Astrocyte (in vitro differentiated cells and primary cell): ENCODE data around the gene TOM1L1. TPM values are rescaled to one million over a fixed set of nuclear protein-coding genes. Genes with fewer than 3 reads are reported as not detected.

Source experiments
- DNase-seq: peaks from one replicate; pipeline ENCODE4 v3.0.0-alpha.2; 2010; ENCODE audit warnings: low read depth
- FAIRE-seq: peaks from 2 replicates; lab custom pipeline; 2011; peaks lifted over from hg19 to GRCh38; lab: Jason Lieb, UNC
- H2AFZ ChIP-seq: 2 replicates; pipeline ENCODE4 v1.6.0; 2012; ENCODE audit warnings: low read depth, low read length, inconsistent platforms
- H3K27ac ChIP-seq: 2 replicates; pipeline ENCODE4 v1.5.1; 2011; ENCODE audit warnings: low read depth, low read length, inconsistent platforms
- H3K27me3 ChIP-seq: 2 replicates; pipeline ENCODE4 v1.6.0; 2011; ENCODE audit warnings: low read length, inconsistent platforms; ENCODE audit not compliant: insufficient read depth
- H3K36me3 ChIP-seq: 2 replicates; pipeline ENCODE4 v1.5.1; 2011; ENCODE audit warnings: low read length, inconsistent platforms; ENCODE audit not compliant: insufficient read depth
- H3K4me1 ChIP-seq: 2 replicates; pipeline ENCODE4 v1.5.1; 2011; ENCODE audit warnings: low read length, inconsistent platforms; ENCODE audit not compliant: insufficient read depth
- H3K4me2 ChIP-seq: 2 replicates; pipeline ENCODE4 v1.6.0; 2012; ENCODE audit warnings: low read length, inconsistent platforms
- H3K4me3 ChIP-seq: 2 replicates; pipeline ENCODE4 v1.5.1; 2011; ENCODE audit warnings: low read depth, mild to moderate bottlenecking, low read length, inconsistent platforms; ENCODE audit not compliant: insufficient read depth
- H3K79me2 ChIP-seq: 2 replicates; pipeline ENCODE4 v1.6.0; 2012; ENCODE audit warnings: mild to moderate bottlenecking, low read length, inconsistent platforms; ENCODE audit not compliant: insufficient read depth
- H3K9ac ChIP-seq: 2 replicates; pipeline ENCODE4 v1.6.0; 2012; ENCODE audit warnings: mild to moderate bottlenecking, low read length, inconsistent platforms
- H3K9me3 ChIP-seq: 2 replicates; pipeline ENCODE4 v1.5.1; 2012; ENCODE audit warnings: low read depth, mild to moderate bottlenecking, low read length, inconsistent platforms; ENCODE audit not compliant: insufficient read depth
- H4K20me1 ChIP-seq: 2 replicates; pipeline ENCODE4 v1.6.0; 2012; ENCODE audit warnings: low read length, inconsistent platforms; ENCODE audit not compliant: insufficient read depth
- H3K27ac Mint-ChIP-seq: one replicate; pipeline ENCODE4 v1.8.0; 2021; ENCODE audit warnings: mild to moderate bottlenecking, mixed read lengths; ENCODE audit not compliant: unreplicated experiment
- H3K27me3 Mint-ChIP-seq: one replicate; pipeline ENCODE4 v1.8.0; 2021; ENCODE audit warnings: low read depth, mixed read lengths; ENCODE audit not compliant: unreplicated experiment
- H3K36me3 Mint-ChIP-seq: one replicate; pipeline ENCODE4 v1.8.0; 2021; ENCODE audit warnings: low read depth, mixed read lengths; ENCODE audit not compliant: unreplicated experiment
- H3K4me1 Mint-ChIP-seq: one replicate; pipeline ENCODE4 v1.8.0; 2021; ENCODE audit warnings: low read depth, mixed read lengths; ENCODE audit not compliant: unreplicated experiment
- H3K4me3 Mint-ChIP-seq: one replicate; pipeline ENCODE4 v1.8.0; 2021; ENCODE audit warnings: mild to moderate bottlenecking, moderate library complexity, mixed read lengths; ENCODE audit not compliant: unreplicated experiment
- H3K9me3 Mint-ChIP-seq: one replicate; pipeline ENCODE4 v1.8.0; 2021; ENCODE audit warnings: mild to moderate bottlenecking, mixed read lengths; ENCODE audit not compliant: unreplicated experiment
- EZH2 ChIP-seq: IDR thresholded peaks from 2 replicates; pipeline ENCODE4 v1.6.1; 2012; ENCODE audit warnings: mild to moderate bottlenecking, low read length, inconsistent platforms; ENCODE audit not compliant: insufficient read depth
- total RNA-seq: library from RNA; stranded (reverse); gene quantifications from 2 replicates; pipeline ENCODE4 v1.2.1, GENCODE V29; 2021
- TF ChIP-seq, protein P1 (sequence below): IDR thresholded peaks from 2 replicates; pipeline ENCODE4 v1.5.1; 2011; ENCODE audit warnings: low read depth, mild to moderate bottlenecking, inconsistent platforms, low read length, moderate library complexity; ENCODE audit not compliant: insufficient read depth

TOM1L1 gene
- total RNA-seq, 1 donor from 2014 or later, result 27.1 TPM

GRCh38 chr17:55004484-55004883, 103.8 kb downstream of the TOM1L1 start:
- H4K20me1 ChIP-seq, result no peaks in the 10 kb centered on the region
- H3K4me3 ChIP-seq, result no peak overlapping the region
- H3K4me1 ChIP-seq, result no peaks in the 10 kb centered on the region
- Mint-ChIP-seq H3K36me3 (peaks cover 1% of the 10 kb centered on the region), H3K9me3 (no peaks in the 10 kb centered on the region), H3K27ac (no peak overlapping the region), H3K27me3 (no peaks in the 10 kb centered on the region), H3K4me1 (no peaks in the 10 kb centered on the region), H3K4me3 (no peak overlapping the region)
- FAIRE-seq (no peak), DNase-seq (no peak)
- H3K79me2 ChIP-seq, result no peaks in the 10 kb centered on the region
- TF ChIP-seq, protein P1, sequence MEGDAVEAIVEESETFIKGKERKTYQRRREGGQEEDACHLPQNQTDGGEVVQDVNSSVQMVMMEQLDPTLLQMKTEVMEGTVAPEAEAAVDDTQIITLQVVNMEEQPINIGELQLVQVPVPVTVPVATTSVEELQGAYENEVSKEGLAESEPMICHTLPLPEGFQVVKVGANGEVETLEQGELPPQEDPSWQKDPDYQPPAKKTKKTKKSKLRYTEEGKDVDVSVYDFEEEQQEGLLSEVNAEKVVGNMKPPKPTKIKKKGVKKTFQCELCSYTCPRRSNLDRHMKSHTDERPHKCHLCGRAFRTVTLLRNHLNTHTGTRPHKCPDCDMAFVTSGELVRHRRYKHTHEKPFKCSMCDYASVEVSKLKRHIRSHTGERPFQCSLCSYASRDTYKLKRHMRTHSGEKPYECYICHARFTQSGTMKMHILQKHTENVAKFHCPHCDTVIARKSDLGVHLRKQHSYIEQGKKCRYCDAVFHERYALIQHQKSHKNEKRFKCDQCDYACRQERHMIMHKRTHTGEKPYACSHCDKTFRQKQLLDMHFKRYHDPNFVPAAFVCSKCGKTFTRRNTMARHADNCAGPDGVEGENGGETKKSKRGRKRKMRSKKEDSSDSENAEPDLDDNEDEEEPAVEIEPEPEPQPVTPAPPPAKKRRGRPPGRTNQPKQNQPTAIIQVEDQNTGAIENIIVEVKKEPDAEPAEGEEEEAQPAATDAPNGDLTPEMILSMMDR, result no peak
- no peak for TF ChIP-seq EZH2
- H3K27me3 ChIP-seq, result no peaks in the 10 kb centered on the region
- no peak overlapping the region for H3K27ac ChIP-seq
- no peaks in the 10 kb centered on the region for H3K36me3 ChIP-seq
- no peaks in the 10 kb centered on the region for H3K9me3 ChIP-seq
- H3K9ac ChIP-seq, result no peak overlapping the region
- H2AFZ ChIP-seq, result no peak overlapping the region
- H3K4me2 ChIP-seq, result no peak overlapping the region

DNA sequence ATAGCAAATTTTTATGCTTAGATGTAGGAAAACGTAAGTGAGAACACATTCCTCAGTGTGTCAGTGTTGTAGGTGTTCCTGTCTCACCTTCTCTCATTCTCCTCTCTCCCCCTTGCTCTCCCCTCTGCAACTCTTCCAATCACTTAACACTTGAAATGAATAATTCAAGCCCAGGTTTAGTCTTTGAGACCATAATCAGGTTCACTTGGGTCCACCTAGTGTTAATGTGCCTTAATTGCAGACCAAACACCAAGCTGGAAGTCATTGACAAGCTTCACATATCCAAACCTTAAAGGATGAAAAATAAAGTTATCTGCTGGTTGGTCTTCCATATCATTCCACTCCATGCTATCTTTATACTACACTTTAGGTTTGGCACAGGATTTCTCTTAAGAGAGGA, 104.9 kb downstream of the TOM1L1 start:
- FAIRE-seq (peak; percentile 71), DNase-seq (no peak)
- H3K9me3 ChIP-seq, result no peaks in the 10 kb centered on the region
- Mint-ChIP-seq H3K4me1 (no peaks in the 10 kb centered on the region), H3K4me3 (no peak overlapping the region), H3K27ac (no peak overlapping the region), H3K9me3 (no peaks in the 10 kb centered on the region), H3K36me3 (no peaks in the 10 kb centered on the region), H3K27me3 (no peaks in the 10 kb centered on the region)
- H2AFZ ChIP-seq, result no peak overlapping the region
- no peak overlapping the region for H3K9ac ChIP-seq
- H3K79me2 ChIP-seq, result no peaks in the 10 kb centered on the region
- TF ChIP-seq EZH2, result no peak
- TF ChIP-seq, protein P1, result peak; percentile 45
- H3K4me2 ChIP-seq, result no peak overlapping the region
- H3K27ac ChIP-seq, result no peak overlapping the region
- no peaks in the 10 kb centered on the region for H3K27me3 ChIP-seq
- no peaks in the 10 kb centered on the region for H4K20me1 ChIP-seq
- H3K36me3 ChIP-seq, result no peaks in the 10 kb centered on the region
- H3K4me3 ChIP-seq, result no peak overlapping the region
- H3K4me1 ChIP-seq, result no peaks in the 10 kb centered on the region

Other genes starting within 250 kb of the TOM1L1 start
- 36.4 TPM in 2 replicates for gene COX11, start 67.8 kb downstream of the TOM1L1 start, total RNA-seq
- 11.3 and 12.6 TPM in 2 replicates for gene STXBP4, start 67.9 kb downstream of the TOM1L1 start, total RNA-seq